WTC11 (cell line): ENCODE results near the gene HOXB8.

Source experiments
- AFF4 ChIP-seq: sonication (generic); formaldehyde crosslinking; IDR thresholded peaks from 2 replicates; pipeline ENCODE4 v1.8.1; 2023; ENCODE audit warnings: mild to moderate bottlenecking, missing genetic modification reagents, borderline replicate concordance
- ATF3 ChIP-seq: sonication (generic); formaldehyde crosslinking; conservative IDR thresholded peaks from 2 replicates; pipeline ENCODE4 v1.8.1; 2022; ENCODE audit warnings: mild to moderate bottlenecking, missing genetic modification reagents
- ATF6 ChIP-seq: sonication (generic); formaldehyde crosslinking; IDR thresholded peaks from 2 replicates; pipeline ENCODE4 v1.8.1; 2023; ENCODE audit warnings: mild to moderate bottlenecking, missing genetic modification reagents
- CTCF ChIP-seq: fragments of 200-600 bp; IDR thresholded peaks from 2 replicates; pipeline ENCODE4 v1.8.0; 2022; ENCODE audit warnings: antibody characterized with exemption
- FOXK1 ChIP-seq: sonication (generic); formaldehyde crosslinking; IDR thresholded peaks from 2 replicates; pipeline ENCODE4 v1.8.0; 2022; ENCODE audit warnings: mild to moderate bottlenecking, moderate library complexity, missing genetic modification reagents
- MYBL2 ChIP-seq: sonication (generic); formaldehyde crosslinking; IDR thresholded peaks from 2 replicates; pipeline ENCODE4 v1.8.1; 2023; ENCODE audit warnings: mild to moderate bottlenecking, moderate library complexity, missing genetic modification reagents
- NFYB ChIP-seq: sonication (generic); formaldehyde crosslinking; conservative IDR thresholded peaks from 2 replicates; pipeline ENCODE4 v1.8.0; 2022; ENCODE audit warnings: low read depth, missing genetic modification reagents
- NR2C2 ChIP-seq: sonication (generic); formaldehyde crosslinking; IDR thresholded peaks from 2 replicates; pipeline ENCODE4 v1.8.0; 2022; ENCODE audit warnings: mild to moderate bottlenecking, missing genetic modification reagents
- USF2 ChIP-seq: sonication (generic); formaldehyde crosslinking; IDR thresholded peaks from 2 replicates; pipeline ENCODE4 v1.8.1; 2023; ENCODE audit warnings: mild to moderate bottlenecking, missing genetic modification reagents, moderate library complexity
- ZNF317 ChIP-seq: sonication (generic); formaldehyde crosslinking; IDR thresholded peaks from 2 replicates; pipeline ENCODE4 v1.8.1; 2023; ENCODE audit warnings: low read depth, mild to moderate bottlenecking, moderate library complexity, missing genetic modification reagents, borderline replicate concordance
- ZNF425 ChIP-seq: fragments of 250-450 bp; sonication (Bioruptor Pico); conservative IDR thresholded peaks from 2 replicates; pipeline ENCODE4 v1.9.0; 2021; ENCODE audit warnings: mild to moderate bottlenecking
- ZSCAN18 ChIP-seq: fragments of 250-450 bp; sonication (Bioruptor Pico); IDR thresholded peaks from 2 replicates; pipeline ENCODE4 v2.1.2; 2022; ENCODE audit warnings: mild to moderate bottlenecking, moderate library complexity

- TF ChIP-seq FOXK1 (CRISPR knock-in tag) = no peak
- TF ChIP-seq CTCF = no peak
- TF ChIP-seq ZNF425 = no peak
- no peak for TF ChIP-seq ZNF317 (CRISPR knock-in tag)
- no peak for TF ChIP-seq ATF6
- no peak for TF ChIP-seq ATF3 (CRISPR knock-in tag)
- TF ChIP-seq NR2C2 (CRISPR knock-in tag) = no peak
- no peak for TF ChIP-seq ZSCAN18 (CRISPR knock-in tag)
- no peak for TF ChIP-seq USF2 (CRISPR knock-in tag)
- TF ChIP-seq NFYB (CRISPR knock-in tag) = no peak
- no peak for TF ChIP-seq MYBL2 (CRISPR knock-in tag)
- TF ChIP-seq AFF4 (CRISPR knock-in tag) = no peak
Observed at GRCh38 chr17:48655913-48656312, 40.8 kb upstream of the HOXB8 start.
